AG04450 (cell line): ENCODE measurements around the gene TGFBR3L. TPM values are rescaled to one million over a fixed set of nuclear protein-coding genes. Genes with fewer than 3 reads are reported as not detected.

Experiments used
- CTCF ChIA-PET: fragments of 300-600, 350-600 bp; formaldehyde crosslinking; extraction: SDS; loops from one replicate; lab custom pipeline; 2022; ENCODE audit warnings: antibody characterized with exemption, inconsistent platforms; lab: Charles Lee
- POLR2A ChIA-PET: fragments of 350-600 bp; formaldehyde crosslinking; extraction: SDS; loops from one replicate; lab custom pipeline; 2021; ENCODE audit warnings: antibody characterized with exemption, inconsistent platforms; lab: Yijun Ruan, JAX
- DNase-seq: peaks from one replicate; pipeline ENCODE4 v3.0.0-alpha.2; 2011; ENCODE audit warnings: low read depth, low spot score
- H3K27ac ChIP-seq: one replicate; pipeline ENCODE4 v1.5.1; 2012; ENCODE audit warnings: low read depth, low read length, control low read depth
- H3K27me3 ChIP-seq: one replicate; pipeline ENCODE4 v1.6.0; 2012; ENCODE audit warnings: low read length; ENCODE audit not compliant: control insufficient read depth, insufficient read depth
- H3K4me3 ChIP-seq: 2 replicates; pipeline ENCODE4 v1.5.1; 2011; ENCODE audit warnings: mild to moderate bottlenecking, low read depth, low read length, control low read depth
- H3K9me3 ChIP-seq: 2 replicates; pipeline ENCODE4 v1.5.1; 2012; ENCODE audit warnings: low read length; ENCODE audit not compliant: control insufficient read depth, insufficient read depth
- CTCF ChIP-seq: IDR thresholded peaks from 2 replicates; pipeline ENCODE4 v1.5.1; 2011; ENCODE audit warnings: low read depth, low read length, control low read depth, inconsistent platforms
- polyA plus RNA-seq: library from polyadenylated mRNA; depleted of rRNA; stranded (reverse); fragments of >200 nt; gene quantifications from 2 replicates; pipeline ENCODE4 v1.2.3, GENCODE V29; 2011

TGFBR3L gene
- polyA plus RNA-seq, 1 experiment: not detected

GRCh38 chr19:7909471-7910067 is 5.1 kb upstream of the TGFBR3L start:
- DNase-seq: no peak
- Histone ChIP-seq H3K27me3 (no peaks in the 10 kb centered on the region), H3K27ac (no peak overlapping the region), H3K4me3 (no peak overlapping the region), H3K9me3 (no peaks in the 10 kb centered on the region; the same call in 1 of the 2 replicates)
- ChIA-PET POLR2A (interaction anchor here (2.7 kb wide), 1 partner anchor 10 kb away, joined by 17 read pairs; the partner anchor contains the start of gene SNAPC2), CTCF (interaction anchor here (1.8 kb wide), 1 partner anchor 8 kb away, joined by 5 read pairs; no protein-coding TSS in a partner anchor)
- TF ChIP-seq CTCF: no peak

- CTCF ChIA-PET: no interaction called here
- H3K9me3 ChIP-seq: no peaks in the 10 kb centered on the region; the same call in 1 of the 2 replicates
- H3K27ac ChIP-seq: no peak overlapping the region
- no peak overlapping the region for H3K4me3 ChIP-seq
- peaks cover 1% of the 10 kb centered on the region for H3K27me3 ChIP-seq
- POLR2A ChIA-PET: no interaction called here
- no peak for TF ChIP-seq CTCF
- DNase-seq: no peak
Observed at GRCh38 chr19:7910321-7911161, 4.1 kb upstream of the TGFBR3L start.

- no peak for DNase-seq
- H3K9me3 ChIP-seq: no peaks in the 10 kb centered on the region; the same call in 1 of the 2 replicates
- TF ChIP-seq CTCF: no peak
- no peak overlapping the region for H3K4me3 ChIP-seq
- ChIA-PET CTCF (interaction anchor here (1.3 kb wide), 1 partner anchor 9 kb away, joined by 4 read pairs; the partner anchor contains the start of gene SNAPC2), POLR2A (no interaction called here)
- no peak overlapping the region for H3K27ac ChIP-seq
- H3K27me3 ChIP-seq: peaks cover 7% of the 10 kb centered on the region
Observed at GRCh38 chr19:7911508-7912143, 3.0 kb upstream of the TGFBR3L start.

GRCh38 chr19:7912144-7912696 is 2.4 kb upstream of the TGFBR3L start:
- no peak for DNase-seq
- ChIA-PET CTCF (interaction anchor here (1.3 kb wide), 1 partner anchor 8 kb away, joined by 4 read pairs; the partner anchor contains the start of gene SNAPC2), POLR2A (no interaction called here)
- H3K4me3 ChIP-seq: no peak overlapping the region
- H3K27ac ChIP-seq: no peak overlapping the region
- no peaks in the 10 kb centered on the region; the same call in 1 of the 2 replicates for H3K9me3 ChIP-seq
- TF ChIP-seq CTCF: no peak
- peaks cover 7% of the 10 kb centered on the region for H3K27me3 ChIP-seq
